ENCODE data around the gene ANXA10. TPM values are rescaled to one million over a fixed set of nuclear protein-coding genes. Genes with fewer than 3 reads are reported as not detected.

ANXA10 gene
- total and polyA plus RNA-seq, 2 of the 8 experiments (the other 6 are each of a cell fraction or from before 2014, with no cell fraction given): not detected

DNA sequence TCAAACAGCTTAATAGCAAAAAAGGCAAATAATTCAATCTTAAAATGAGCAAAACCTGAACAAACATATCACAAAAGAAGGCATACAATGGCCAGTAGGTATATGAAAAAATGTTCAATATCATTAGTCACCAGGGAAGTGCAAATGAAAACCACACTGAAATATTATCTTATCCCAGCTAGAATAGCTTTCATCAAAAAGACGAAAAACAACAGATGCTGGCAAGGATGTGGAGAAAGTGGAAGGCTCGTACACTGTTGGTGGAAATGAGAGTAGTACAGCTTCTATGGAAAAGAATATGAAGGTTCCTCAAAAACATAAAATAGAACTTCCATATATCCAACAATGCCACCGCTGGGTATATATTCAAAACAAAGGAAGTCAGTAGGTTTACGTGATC is 29.3 kb upstream of the ANXA10 start:
- 87% methylated on average over 4 of the region's 4 CpGs; no CpG with 5 or more reads in 1 of the 2 experiments for WGBS, 2 experiments (ENCODE audit: extremely low coverage in 1 of 2, insufficient coverage in 1 of 2, insufficient read length in 1 of 2, insufficient replicate concordance in 2 of 2, low coverage in 1 of 2, low lambda C conversion rate in 2 of 2, missing lambda C conversion rate in 1 of 2)
- no peak for FAIRE-seq
- H3K4me3 ChIP-seq (ENCODE audit: extremely low read depth in 1 of 4, insufficient read depth in 2 of 4, low read depth in 3 of 4, low read length in 4 of 4): no peak overlapping the region
- TF ChIP-seq, protein P1, sequence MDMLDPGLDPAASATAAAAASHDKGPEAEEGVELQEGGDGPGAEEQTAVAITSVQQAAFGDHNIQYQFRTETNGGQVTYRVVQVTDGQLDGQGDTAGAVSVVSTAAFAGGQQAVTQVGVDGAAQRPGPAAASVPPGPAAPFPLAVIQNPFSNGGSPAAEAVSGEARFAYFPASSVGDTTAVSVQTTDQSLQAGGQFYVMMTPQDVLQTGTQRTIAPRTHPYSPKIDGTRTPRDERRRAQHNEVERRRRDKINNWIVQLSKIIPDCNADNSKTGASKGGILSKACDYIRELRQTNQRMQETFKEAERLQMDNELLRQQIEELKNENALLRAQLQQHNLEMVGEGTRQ (IDR thresholded peaks at IDR 0.05; ENCODE audit: low read length): no peak
- TF ChIP-seq GTF2F1 (IDR thresholded peaks at IDR 0.05; ENCODE audit: borderline replicate concordance, low read depth, low read length) (no peak), RBBP5 (IDR thresholded peaks at IDR 0.05; ENCODE audit: borderline replicate concordance, low read depth, low read length) (no peak), NANOG (IDR thresholded peaks at IDR 0.05; ENCODE audit: insufficient read depth, low read depth, low read length, poor library complexity, severe bottlenecking) (no peak), SRF (IDR thresholded peaks at IDR 0.05; ENCODE audit: low read depth, low read length) (no peak), ZNF274 (IDR thresholded peaks at IDR 0.05; ENCODE audit: borderline replicate concordance, extremely low read depth, low read length) (no peak), ATF3 (IDR thresholded peaks at IDR 0.05; ENCODE audit: insufficient read depth, low read depth, low read length) (no peak), POU5F1 (IDR thresholded peaks at IDR 0.05; ENCODE audit: low read depth, low read length) (no peak), ATF2 (IDR thresholded peaks at IDR 0.05; ENCODE audit: low read length) (no peak), MAX (IDR thresholded peaks at IDR 0.05) (no peak), TCF12 (IDR thresholded peaks at IDR 0.05; ENCODE audit: low read depth, low read length) (no peak)

More for the DNA sequence above, 29.3 kb upstream of the ANXA10 start:
- Histone ChIP-seq H2BK5ac (ENCODE audit: low read depth, low read length) (no peak overlapping the region), H3K4ac (replicated peaks; ENCODE audit: insufficient read length, low read depth, low read length) (no peak overlapping the region), H3K36me3 (ENCODE audit: control insufficient read depth in 2 of 4, insufficient read depth in 4 of 4, low read length in 3 of 4) (no peaks in the 10 kb centered on the region), H4K5ac (ENCODE audit: insufficient read length, low read depth, low read length) (no peak overlapping the region), H2BK15ac (ENCODE audit: low read length) (no peak overlapping the region), H2AFZ (ENCODE audit: low read length) (no peak overlapping the region), H3K56ac (replicated peaks; ENCODE audit: insufficient read length, low read depth, low read length) (no peak overlapping the region), H3K79me1 (ENCODE audit: low read depth, low read length) (no peaks in the 10 kb centered on the region), H3K79me2 (ENCODE audit: control insufficient read depth in 1 of 2, insufficient read depth in 2 of 2, low read length in 2 of 2) (no peaks in the 10 kb centered on the region), H3K27ac (ENCODE audit: low read depth, low read length) (no peak overlapping the region), H3K14ac (ENCODE audit: insufficient read length) (no peak overlapping the region), H4K8ac (ENCODE audit: extremely low read depth, insufficient read depth, low read length) (no peak overlapping the region), H3K23me2 (ENCODE audit: low read depth, low read length) (no peaks in the 10 kb centered on the region), H4K20me1 (replicated peaks in 1 of 2; ENCODE audit: control insufficient read depth in 1 of 2, insufficient read depth in 2 of 2, low read length in 2 of 2) (no peaks in the 10 kb centered on the region), H3K18ac (ENCODE audit: extremely low read depth, low read length) (no peak overlapping the region), H3K9me3 (ENCODE audit: insufficient read depth in 2 of 2, low read depth in 1 of 2, low read length in 1 of 2) (no peaks in the 10 kb centered on the region), H3K23ac (ENCODE audit: insufficient read length) (no peak overlapping the region), H3K9ac (replicated peaks in 1 of 4; ENCODE audit: extremely low read depth in 1 of 4, low read depth in 3 of 4, low read length in 3 of 4) (no peak overlapping the region), H4K91ac (replicated peaks; ENCODE audit: insufficient read length, low read length) (no peak overlapping the region), H2AK5ac (ENCODE audit: low read depth, low read length) (no peak overlapping the region), H3K4me2 (ENCODE audit: insufficient read depth in 1 of 2, low read depth in 2 of 2, low read length in 2 of 2) (no peak overlapping the region), H2BK20ac (ENCODE audit: low read length) (no peak overlapping the region), H3K4me1 (replicated peaks in 1 of 4; ENCODE audit: control insufficient read depth in 3 of 4, insufficient read depth in 4 of 4, low read length in 3 of 4) (no peaks in the 10 kb centered on the region), H2BK120ac (replicated peaks; ENCODE audit: low read depth, low read length) (no peak overlapping the region), H3K27me3 (replicated peaks in 1 of 4; ENCODE audit: control insufficient read depth in 3 of 4, extremely low read depth in 1 of 4, insufficient read depth in 3 of 4, low read length in 3 of 4) (no peaks in the 10 kb centered on the region), H2BK12ac (ENCODE audit: low read depth, low read length) (no peak overlapping the region)
- ChIA-PET POLR2A (ENCODE audit: partially characterized antibody) (interaction anchor here (0.6 kb wide), 1 partner anchor 228 kb away, joined by 3 read pairs; no protein-coding TSS in a partner anchor), CTCF (ENCODE audit: partially characterized antibody) (no interaction called here)
- no peak for DNase-seq (ENCODE audit: low read depth in 1 of 2, low spot score in 2 of 2)

All from H1 (cell line).